GM21825 (cell line): Measurements from ENCODE around the gene OR2J2.
"Not testable (repeated sequence)": the region's sequence is repeated elsewhere in the genome, so short reads cannot be mapped to it uniquely, and the experiment has no call there.

Experiments
- ATAC-seq: cut with Tn5 transposase; IDR thresholded peaks from one replicate; pipeline ENCODE4 v1.9.1; 2021; ENCODE audit warnings: mild to moderate bottlenecking, moderate library complexity; ENCODE audit not compliant: unreplicated experiment

The OR2J2 gene

GRCh38 chr6:29170607-29171006 is at the start of gene OR2J2:
TSS of gene OR2J2 (plus strand) at chr6:29170907. CDS start at chr6:29173636, 2,729 bp downstream.
- ATAC-seq = not testable (repeated sequence)

DNA sequence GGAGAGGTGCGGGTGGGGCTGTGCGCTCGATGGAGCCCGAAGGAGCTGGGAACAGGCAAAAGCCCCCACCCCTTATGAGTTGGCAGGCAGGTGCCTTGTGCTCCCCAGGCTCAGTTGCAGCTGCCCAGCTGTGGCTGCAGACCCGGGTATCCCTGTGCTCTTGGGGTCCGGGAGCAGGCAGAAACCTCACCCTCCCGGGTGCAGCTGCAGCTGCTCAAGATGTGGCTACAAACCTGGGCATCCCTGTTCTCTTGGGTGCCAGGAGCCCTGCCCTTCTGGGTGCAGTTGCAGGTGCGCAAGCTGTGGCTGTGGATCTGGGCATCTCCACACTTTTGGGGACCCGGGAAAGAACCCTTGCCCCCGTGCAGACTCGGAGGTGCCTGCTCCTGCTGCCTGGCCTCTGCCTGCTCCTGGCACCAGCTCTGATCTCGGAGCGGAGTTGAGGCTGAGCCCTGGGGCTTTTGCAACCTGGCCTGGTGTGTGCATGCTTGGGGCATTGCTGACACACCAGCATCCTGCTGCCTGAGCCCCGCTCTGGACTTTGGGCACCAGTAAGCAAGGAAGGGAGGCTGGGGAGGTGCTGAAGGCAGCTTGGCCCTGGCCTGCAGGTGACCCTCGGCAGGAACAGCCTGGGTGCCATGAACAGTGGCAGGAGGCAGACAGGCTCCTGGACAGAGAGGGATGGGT is 41.2 kb upstream of the OR2J2 start:
- no peak for ATAC-seq

- ATAC-seq = no peak
Measured at GRCh38 chr6:29130644-29131043, 40.1 kb upstream of the OR2J2 start.

GRCh38 chr6:29131691-29132090 is 39.0 kb upstream of the OR2J2 start:
- no peak for ATAC-seq

DNA sequence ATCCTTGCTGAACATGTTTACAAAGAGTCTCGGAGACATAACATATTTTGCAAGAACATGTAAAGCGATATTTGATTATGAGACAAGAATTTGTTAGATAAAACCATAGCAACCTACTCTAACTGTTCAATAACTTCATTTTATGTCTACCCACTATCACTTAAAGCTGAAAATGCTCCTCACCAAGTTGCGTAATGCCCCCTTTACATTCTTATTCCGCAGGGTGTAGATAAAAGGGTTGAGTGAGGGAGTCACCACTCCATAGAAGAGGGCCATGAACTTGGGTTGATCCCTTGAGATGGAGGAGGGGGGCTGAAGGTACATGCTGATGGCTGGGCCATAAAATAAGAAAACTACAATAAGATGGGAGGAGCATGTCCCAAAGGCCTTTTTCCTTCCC is 33.0 kb upstream of the OR2J2 start:
- no peak for ATAC-seq

- no peak for ATAC-seq
Measured at GRCh38 chr6:29141606-29142005, 29.1 kb upstream of the OR2J2 start.

- ATAC-seq = no peak
Measured at GRCh38 chr6:29142309-29142708, 28.4 kb upstream of the OR2J2 start.

DNA sequence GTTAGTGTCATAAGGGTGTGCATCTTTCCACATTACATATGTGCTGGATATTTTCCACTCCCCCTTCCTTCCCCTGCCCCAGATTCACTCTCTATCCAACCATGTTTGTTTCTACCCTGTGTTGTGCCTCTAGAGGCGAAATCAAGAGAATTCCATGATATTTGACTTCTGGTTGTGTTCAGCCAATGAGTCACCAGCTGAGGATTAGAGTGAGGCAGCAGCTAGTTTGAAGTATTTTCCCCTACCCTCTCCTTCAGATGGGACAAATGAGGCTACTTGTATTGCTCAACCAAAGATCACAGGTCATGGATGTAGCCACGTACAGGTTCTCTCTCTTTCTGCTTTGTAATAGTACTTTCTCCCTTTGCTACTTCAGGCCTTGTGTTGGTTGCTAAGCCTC is 24.5 kb upstream of the OR2J2 start:
- ATAC-seq = no peak

DNA sequence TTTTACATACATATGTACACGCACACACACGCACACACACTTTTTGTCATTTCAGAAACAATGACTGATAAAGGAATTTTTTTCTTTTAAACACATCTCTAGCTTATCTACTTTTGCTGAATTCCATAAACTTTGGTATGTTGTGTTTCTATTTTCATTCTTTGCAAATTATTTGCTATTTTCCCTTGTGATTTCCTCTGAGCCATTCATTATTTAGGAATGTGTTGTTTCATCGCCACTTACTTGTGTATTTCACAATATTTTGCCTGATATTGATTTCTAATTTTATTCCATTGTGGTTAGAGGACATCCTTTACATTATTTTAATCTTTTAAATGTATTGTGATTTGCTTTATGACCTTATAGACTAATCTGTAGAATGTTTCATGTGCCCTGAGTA is 23.6 kb upstream of the OR2J2 start:
- no peak for ATAC-seq

GRCh38 chr6:29149444-29149843 is 21.3 kb upstream of the OR2J2 start:
- ATAC-seq = not testable (repeated sequence)

DNA sequence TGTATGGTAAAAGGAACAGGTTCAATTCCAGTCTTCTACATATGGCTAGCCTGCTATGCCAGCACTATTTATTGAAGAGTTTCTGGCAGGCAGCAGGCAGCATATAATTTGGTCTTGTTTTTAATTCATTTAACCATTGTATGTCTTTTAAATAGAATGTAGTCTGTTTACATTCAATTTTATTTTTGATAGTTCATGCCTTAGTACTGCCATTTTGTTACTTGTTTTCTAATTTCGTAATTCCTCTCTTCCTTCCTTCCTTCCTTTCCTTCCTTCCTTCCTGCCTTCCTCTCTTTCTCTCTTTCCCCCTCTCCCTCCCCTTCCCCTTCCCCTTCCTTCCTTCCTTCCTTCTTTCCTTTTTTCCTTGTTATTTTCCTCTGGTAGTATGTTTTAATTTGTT is 17.6 kb upstream of the OR2J2 start:
- no peak for ATAC-seq

DNA sequence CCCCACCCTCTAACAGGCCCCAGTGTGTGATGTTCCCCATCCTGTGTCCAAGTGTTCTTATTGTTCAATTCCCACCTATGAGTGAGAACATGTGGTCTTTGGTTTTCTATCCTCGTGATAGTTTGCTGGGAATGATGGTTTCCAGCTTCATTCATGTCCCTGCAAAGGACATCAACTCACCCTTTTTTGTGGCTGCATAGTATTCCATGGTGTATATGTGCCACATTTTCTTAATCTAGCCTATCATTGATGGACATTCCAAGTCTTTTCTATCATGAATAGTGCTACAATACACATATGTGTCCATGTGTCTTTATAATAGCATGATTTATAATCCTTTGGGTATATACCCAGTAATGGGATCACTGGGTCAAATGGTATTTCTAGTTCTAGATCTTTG is 15.5 kb upstream of the OR2J2 start:
- ATAC-seq = not testable (repeated sequence)

GRCh38 chr6:29159922-29160321 is 10.8 kb upstream of the OR2J2 start:
- ATAC-seq = not testable (repeated sequence)

DNA sequence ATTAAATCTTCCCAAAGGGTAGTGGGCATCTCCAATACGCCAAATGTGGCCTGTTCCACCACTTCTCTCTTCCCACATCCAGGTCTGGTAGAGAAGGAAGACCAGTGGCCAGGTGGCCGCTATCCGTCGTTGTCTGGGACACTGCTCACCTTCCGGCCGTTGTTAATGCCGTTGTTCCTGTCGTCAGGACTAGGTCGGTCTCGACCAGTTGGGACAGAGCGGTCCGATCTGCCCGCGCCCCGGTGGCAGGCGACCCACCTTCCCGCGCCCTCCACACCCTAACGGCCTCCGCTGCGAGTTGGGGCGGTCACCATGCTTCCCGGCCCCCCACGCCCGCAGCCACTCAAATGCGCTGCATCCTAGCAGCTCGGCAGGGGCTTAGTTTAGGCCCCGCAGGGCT is 5.1 kb upstream of the OR2J2 start:
- not testable (repeated sequence) for ATAC-seq

- no peak for ATAC-seq
Measured at GRCh38 chr6:29171736-29172135, 1.0 kb downstream of the OR2J2 start.

GRCh38 chr6:29183594-29183993 is 12.9 kb downstream of the OR2J2 start:
- ATAC-seq = no peak

GRCh38 chr6:29188659-29189058 is 18.0 kb downstream of the OR2J2 start:
- ATAC-seq = not testable (repeated sequence)

GRCh38 chr6:29200767-29201662 is 30.3 kb downstream of the OR2J2 start:
- no peak for ATAC-seq

GRCh38 chr6:29201966-29202365 is 31.3 kb downstream of the OR2J2 start:
- ATAC-seq = no peak

DNA sequence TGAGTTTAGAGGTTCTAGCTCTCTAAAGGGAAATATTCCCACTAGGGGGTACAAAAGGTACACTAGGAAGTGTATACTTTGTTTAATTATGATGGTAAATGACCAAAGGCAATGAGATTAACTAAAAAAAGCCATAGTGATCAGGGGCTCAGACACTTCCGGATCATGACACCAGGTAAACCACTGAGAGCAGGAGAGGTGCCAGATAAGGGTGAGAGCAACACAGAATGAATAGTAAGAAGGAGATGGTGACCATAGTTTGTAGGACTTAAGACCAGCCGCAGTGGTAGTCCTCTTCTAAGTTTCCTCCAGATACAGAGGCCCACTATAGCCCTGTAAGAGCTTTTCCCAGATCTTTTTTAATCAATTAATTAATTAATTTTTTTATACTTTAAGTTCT is 40.8 kb downstream of the OR2J2 start:
- ATAC-seq = no peak

- ATAC-seq = no peak
Measured at GRCh38 chr6:29216528-29216927, 45.8 kb downstream of the OR2J2 start.

DNA sequence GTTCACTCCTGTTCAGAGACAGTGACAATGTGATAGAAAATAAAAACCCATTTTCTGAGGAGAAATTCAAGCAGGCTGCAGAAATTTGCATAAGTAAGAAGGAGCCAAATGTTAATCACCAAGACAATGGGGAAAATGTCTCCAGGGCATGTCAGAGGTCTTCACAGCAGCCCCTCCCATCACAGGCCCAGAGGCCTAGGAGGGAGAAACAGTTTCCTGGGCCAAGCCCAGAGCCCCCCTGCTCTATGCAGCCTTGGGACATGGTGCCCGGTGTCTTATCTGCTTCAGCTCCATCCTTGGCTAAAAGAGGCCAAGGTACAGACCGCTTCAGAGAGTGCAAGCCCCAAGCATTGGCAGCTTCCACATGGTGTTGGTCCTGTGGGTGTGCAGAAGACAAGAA is 46.5 kb downstream of the OR2J2 start:
- not testable (repeated sequence) for ATAC-seq
